NCI-H345 (cell line): ENCODE data around the gene IL1R2.

Experiments
- DNase-seq: peaks from one replicate; lab custom pipeline; 2025; lab: John Stamatoyannopoulos, UW

The IL1R2 gene

GRCh38 chr2:101975171-101975870 is 16.4 kb upstream of the IL1R2 start:
- no peak for DNase-seq

- no peak for DNase-seq
Observed at GRCh38 chr2:101976891-101977290, 14.9 kb upstream of the IL1R2 start.

GRCh38 chr2:101980368-101980767 is 11.4 kb upstream of the IL1R2 start:
- no peak for DNase-seq

- DNase-seq = no peak
Observed at GRCh38 chr2:101981066-101981465, 10.7 kb upstream of the IL1R2 start.

- DNase-seq = no peak
Observed at GRCh38 chr2:101981504-101981903, 10.3 kb upstream of the IL1R2 start.

GRCh38 chr2:101982495-101983029 is 9.2 kb upstream of the IL1R2 start:
- no peak for DNase-seq

GRCh38 chr2:101983486-101983885 is 8.3 kb upstream of the IL1R2 start:
- peak; percentile 68 for DNase-seq

- DNase-seq = no peak
Observed at GRCh38 chr2:101983928-101984327, 7.8 kb upstream of the IL1R2 start.

GRCh38 chr2:101984656-101985055 is 7.1 kb upstream of the IL1R2 start:
- DNase-seq = no peak

GRCh38 chr2:101985101-101985792 is 6.5 kb upstream of the IL1R2 start:
- DNase-seq = no peak

- DNase-seq = no peak
Observed at GRCh38 chr2:101985793-101986164, 6.0 kb upstream of the IL1R2 start.

GRCh38 chr2:101986376-101986775 is 5.4 kb upstream of the IL1R2 start:
- DNase-seq = no peak

GRCh38 chr2:101986804-101987740 is 4.7 kb upstream of the IL1R2 start:
- no peak for DNase-seq

GRCh38 chr2:101987832-101988231 is 3.9 kb upstream of the IL1R2 start:
- no peak for DNase-seq

GRCh38 chr2:101988541-101988940 is 3.2 kb upstream of the IL1R2 start:
- DNase-seq = no peak

GRCh38 chr2:101989740-101990460 is 1.9 kb upstream of the IL1R2 start:
- no peak for DNase-seq

- DNase-seq = no peak
Observed at GRCh38 chr2:101993772-101994171, 2.0 kb downstream of the IL1R2 start.

- DNase-seq = no peak
Observed at GRCh38 chr2:101995019-101995418, 3.3 kb downstream of the IL1R2 start.

- DNase-seq = no peak
Observed at GRCh38 chr2:101995804-101996203, 4.0 kb downstream of the IL1R2 start.

GRCh38 chr2:101998556-101998895 is 6.8 kb downstream of the IL1R2 start:
- DNase-seq = no peak

- DNase-seq = no peak
Observed at GRCh38 chr2:101998896-101999789, 7.4 kb downstream of the IL1R2 start.
